ENCODE results near the gene CDH13.
A peak's percentile ranks its signal among the peaks of the same experiment; 100 is the strongest.

The CDH13 gene

GRCh38 chr16:83269048-83269447 lies 642.3 kb downstream of the CDH13 start:
- DNase-seq, result no peak

- DNase-seq, result no peak
These were observed 642.8 kb downstream of the CDH13 start for GRCh38 chr16:83269541-83269940.

DNA sequence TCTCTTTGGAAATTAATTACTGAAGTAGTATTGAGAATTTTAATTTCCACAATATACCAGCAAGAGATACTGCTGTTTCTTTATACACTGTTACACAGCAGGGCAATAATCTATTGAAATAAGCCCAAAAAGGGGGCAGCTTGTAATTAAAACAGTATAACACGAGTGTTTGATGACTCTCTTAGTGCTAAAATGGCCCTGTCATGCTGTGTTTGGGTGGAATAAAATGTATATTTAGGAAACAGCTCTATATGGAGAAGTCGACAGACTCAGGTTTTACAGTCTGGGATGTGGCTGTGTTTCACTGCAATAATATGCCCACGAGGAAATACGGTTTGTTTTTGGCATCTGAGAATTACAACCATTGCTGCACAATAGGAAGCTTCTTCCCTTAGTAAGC lies 643.3 kb downstream of the CDH13 start:
- DNase-seq, result no peak

DNA sequence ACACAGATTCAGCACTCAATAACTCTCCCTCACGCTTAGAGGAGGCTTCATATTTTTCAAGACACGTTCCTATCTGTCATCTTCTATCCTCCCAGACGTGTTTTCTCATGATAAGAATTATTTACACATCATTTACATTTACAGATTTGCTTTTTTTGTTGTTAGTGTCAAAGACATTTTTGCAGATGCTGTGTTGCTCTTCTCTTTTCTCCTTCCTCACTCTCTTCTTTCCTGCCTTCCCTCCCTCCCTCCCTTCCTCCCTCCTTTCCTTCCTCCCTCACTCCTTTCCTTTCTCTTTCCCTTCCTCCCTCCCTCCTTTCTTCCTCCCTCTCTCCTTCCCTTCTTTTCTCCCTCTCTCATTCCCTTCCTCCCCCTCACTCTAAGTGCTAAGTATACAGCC lies 643.9 kb downstream of the CDH13 start:
- no peak for DNase-seq

DNA sequence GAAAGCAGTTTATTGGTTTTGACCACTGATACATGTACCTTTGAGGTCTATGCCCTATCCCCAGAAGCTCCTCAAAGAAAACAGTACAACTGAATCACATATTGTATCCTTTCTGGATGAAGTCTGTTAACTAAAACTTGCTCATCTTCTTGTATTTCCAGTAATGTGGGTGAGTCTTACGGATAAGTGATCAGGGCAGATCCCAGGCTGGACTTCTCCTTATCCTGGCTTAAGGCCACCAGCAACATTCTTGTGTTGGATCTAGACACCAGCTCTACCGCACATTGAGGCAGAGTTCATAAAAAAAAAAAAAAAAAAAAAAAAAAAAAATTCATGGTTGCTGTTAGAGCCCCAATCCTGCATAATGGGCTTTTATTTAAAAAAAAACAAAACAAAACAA lies 644.4 kb downstream of the CDH13 start:
- no peak for DNase-seq

GRCh38 chr16:83271970-83272575 lies 645.3 kb downstream of the CDH13 start:
- no peak for DNase-seq

GRCh38 chr16:83272843-83273242 lies 646.1 kb downstream of the CDH13 start:
- no peak for DNase-seq

GRCh38 chr16:83273504-83274173 lies 646.9 kb downstream of the CDH13 start:
- no peak for DNase-seq

DNA sequence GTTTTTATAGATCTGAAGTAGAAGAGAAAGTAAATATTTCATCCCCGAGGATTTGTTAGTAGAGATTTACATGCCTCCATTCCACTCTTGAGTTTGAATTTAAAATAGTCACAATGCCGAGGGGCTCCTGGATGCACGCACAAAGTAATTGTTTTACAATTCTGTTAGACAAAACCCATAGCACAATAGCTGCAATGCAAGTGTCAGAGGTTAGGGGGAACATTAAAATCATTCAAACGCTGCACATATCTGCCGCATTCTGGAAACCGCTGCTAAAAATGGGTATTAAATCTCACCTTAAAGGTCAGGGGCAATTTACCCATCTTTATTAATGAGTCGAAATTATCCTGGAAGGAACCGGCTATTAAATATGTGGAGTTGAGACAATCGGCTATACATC lies 652.5 kb downstream of the CDH13 start:
- DNase-seq, result no peak

DNA sequence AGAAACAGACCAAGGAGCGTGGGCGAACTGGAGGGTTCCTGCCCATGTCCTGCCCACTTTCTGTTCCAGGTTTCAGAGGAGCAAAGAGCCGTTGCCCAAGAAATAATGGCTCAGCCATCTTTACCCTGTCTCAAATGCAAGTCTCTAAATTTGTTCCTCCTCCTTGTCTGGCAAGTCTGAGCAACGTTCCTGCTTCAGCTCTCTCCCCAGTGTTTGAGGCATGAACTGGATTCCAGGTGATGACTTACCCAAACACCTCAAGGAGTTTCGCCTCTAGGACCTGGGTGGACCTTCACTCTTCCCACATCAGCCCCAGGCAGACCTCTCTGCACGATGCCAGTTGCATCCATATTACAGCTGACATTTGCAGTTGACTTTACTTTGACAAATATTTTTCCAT lies 659.2 kb downstream of the CDH13 start:
- no peak for DNase-seq

- no peak for DNase-seq
These were observed 669.7 kb downstream of the CDH13 start for GRCh38 chr16:83296505-83296904.

DNA sequence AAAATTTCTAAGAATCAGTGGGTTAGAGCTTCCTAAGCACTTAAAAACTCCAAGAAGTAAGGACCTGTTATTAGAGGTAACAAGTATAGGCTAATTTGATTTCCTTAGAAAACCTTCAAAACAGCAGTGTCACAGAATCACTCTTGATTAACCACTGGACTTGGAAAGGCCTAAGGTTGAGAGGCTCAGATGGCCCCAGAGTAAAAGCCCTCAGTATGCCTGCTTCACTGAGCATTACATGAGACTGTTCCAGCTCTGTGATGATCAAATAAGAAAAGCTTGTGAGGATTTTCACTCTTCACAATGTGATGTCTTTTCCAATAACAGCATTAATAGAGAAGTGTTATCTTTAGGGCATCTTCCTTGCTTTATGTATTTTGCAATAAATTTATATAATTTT lies 671.8 kb downstream of the CDH13 start:
- DNase-seq, result no peak

GRCh38 chr16:83300326-83300725 lies 673.6 kb downstream of the CDH13 start:
- peak in 2 of 3 experiments; percentile 28 to 70 for DNase-seq

- no peak for DNase-seq
These were observed 675.2 kb downstream of the CDH13 start for GRCh38 chr16:83301971-83302370.

GRCh38 chr16:83302853-83303252 lies 676.1 kb downstream of the CDH13 start:
- DNase-seq, result no peak

DNA sequence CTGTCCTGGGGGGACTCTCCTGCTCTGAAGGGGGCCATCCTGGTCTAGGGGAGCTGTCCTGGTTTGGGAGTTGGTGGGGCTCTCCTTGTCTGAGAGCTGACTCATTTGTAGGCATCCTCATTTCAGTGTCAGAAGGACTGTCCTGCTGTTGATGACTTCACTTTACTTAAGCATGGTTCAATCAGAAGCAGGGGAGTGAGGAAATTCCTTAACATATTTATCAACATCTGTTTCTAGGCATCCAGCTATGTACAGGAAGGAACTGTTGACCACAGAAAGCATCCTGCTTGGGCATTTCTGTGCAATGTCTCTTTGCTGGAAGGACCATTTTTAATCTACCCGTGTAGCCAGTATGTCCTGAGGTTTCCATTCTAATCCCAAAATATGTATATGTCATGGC lies 678.3 kb downstream of the CDH13 start:
- DNase-seq, result no peak

GRCh38 chr16:83306961-83307593 lies 680.3 kb downstream of the CDH13 start:
- no peak for DNase-seq

GRCh38 chr16:83307594-83307992 lies 680.8 kb downstream of the CDH13 start:
- DNase-seq, result no peak

GRCh38 chr16:83308414-83308813 lies 681.6 kb downstream of the CDH13 start:
- no peak for DNase-seq

DNA sequence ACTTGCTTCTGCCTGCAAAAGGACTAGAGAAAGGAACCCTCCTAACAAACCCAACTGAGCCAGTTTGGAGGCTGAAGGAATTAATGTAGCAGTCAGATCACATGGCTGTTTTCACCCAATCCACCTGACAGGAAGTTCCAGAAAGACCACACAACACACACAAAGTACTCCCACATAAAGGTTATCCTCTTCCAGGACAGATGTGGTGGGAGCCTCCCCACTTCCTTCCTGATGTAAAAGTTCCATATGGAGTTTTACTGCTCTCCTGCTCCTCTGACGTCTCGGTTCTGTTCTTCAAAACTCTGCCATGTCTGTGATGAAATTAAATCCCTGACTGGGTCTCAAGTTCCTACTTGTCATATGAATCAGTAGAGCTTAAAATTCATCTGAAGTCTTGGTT lies 684.0 kb downstream of the CDH13 start:
- no peak for DNase-seq

DNA sequence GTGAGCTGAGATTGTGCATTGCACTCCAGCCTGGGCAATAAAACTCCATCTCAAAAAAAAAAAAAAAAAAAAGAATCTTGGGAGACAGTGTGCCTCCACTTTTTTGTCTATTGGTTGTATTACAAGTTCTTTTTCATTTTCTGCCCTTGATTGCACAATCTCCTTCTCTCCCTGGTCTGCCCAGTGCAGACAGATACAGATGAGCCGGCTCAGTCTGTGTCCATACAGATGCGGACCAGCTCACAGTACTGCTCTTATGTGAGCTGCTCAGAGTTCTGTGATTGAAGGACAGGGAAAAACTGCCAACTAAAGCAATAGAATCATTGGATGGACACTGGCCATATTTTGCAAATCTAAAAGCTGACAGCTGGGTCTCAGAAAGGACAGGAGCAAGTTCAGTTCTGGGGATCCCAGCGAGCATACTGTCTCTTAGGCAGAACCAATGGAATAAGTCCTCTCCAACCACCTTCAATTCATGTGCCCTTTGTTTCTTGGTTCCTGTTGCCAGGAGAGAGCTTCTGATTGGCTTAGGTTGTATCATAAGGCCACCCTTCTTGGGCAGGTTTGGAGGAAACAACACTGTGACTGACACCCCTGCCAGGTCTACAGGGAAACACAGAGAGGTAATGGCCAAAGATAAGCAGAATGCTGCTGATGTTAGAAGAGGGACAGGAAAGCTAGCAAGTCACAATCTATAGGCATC lies 685.4 kb downstream of the CDH13 start:
- DNase-seq, result no peak

GRCh38 chr16:83312718-83313245 lies 686.0 kb downstream of the CDH13 start:
- no peak for DNase-seq

- no peak for DNase-seq
These were observed 688.5 kb downstream of the CDH13 start for GRCh38 chr16:83315271-83315670.

- DNase-seq, result no peak
These were observed 689.7 kb downstream of the CDH13 start for GRCh38 chr16:83316458-83316857.

All from NCI-H1417 (cell line).